Measurements from ENCODE around the gene PTPRM.

Gene PTPRM

GRCh38 chr18:7787339-7787738, 220.2 kb downstream of the PTPRM start:
- no peak overlapping the region for H4K8ac ChIP-seq (ENCODE audit: low read length)
- no peak overlapping the region for H3K4me3 ChIP-seq (ENCODE audit: insufficient read depth in 1 of 2, low read depth in 1 of 2, low read length in 2 of 2)
- H2BK15ac ChIP-seq (ENCODE audit: low read depth, poor library complexity, severe bottlenecking): no peak overlapping the region
- no peak overlapping the region for H2BK5ac ChIP-seq (ENCODE audit: low read depth, low read length, poor library complexity, severe bottlenecking)
- H3K79me1 ChIP-seq (replicated peaks; ENCODE audit: low read length, poor library complexity, severe bottlenecking): peaks cover 16% of the 10 kb centered on the region
- H3K18ac ChIP-seq (ENCODE audit: low read depth in 1 of 2, low read length in 2 of 2): no peak overlapping the region
- no peak overlapping the region for H3K27ac ChIP-seq (ENCODE audit: low read length, poor library complexity, severe bottlenecking)
- no peak overlapping the region for H3K14ac ChIP-seq (ENCODE audit: low read length in 2 of 2)
- H3K9ac ChIP-seq (ENCODE audit: low read length): no peak overlapping the region
- H3K9me3 ChIP-seq (ENCODE audit: control insufficient read depth, low read length): no peaks in the 10 kb centered on the region
- no peak for DNase-seq
- H4K91ac ChIP-seq (ENCODE audit: low read length): no peak overlapping the region
- no peak overlapping the region for H2BK12ac ChIP-seq (ENCODE audit: low read length in 2 of 2)
- 91% methylated on average over 1 of the region's 2 CpGs for whole genome bisulfite sequencing
- no peak overlapping the region for H2BK120ac ChIP-seq (ENCODE audit: low read depth, low read length)
- no peak overlapping the region for H2AFZ ChIP-seq (ENCODE audit: low read depth, low read length)
- H3K27me3 ChIP-seq (ENCODE audit: control insufficient read depth in 1 of 2, insufficient read depth in 1 of 2, low read length in 2 of 2): no peaks in the 10 kb centered on the region
- no peak overlapping the region for H3K4ac ChIP-seq (ENCODE audit: low read depth in 1 of 2, low read length in 2 of 2)
- no peak overlapping the region for H3K23ac ChIP-seq (ENCODE audit: low read length in 2 of 2)
- H3K4me1 ChIP-seq (ENCODE audit: control insufficient read depth, insufficient read depth, low read depth, low read length): peaks cover 13% of the 10 kb centered on the region
- H3K36me3 ChIP-seq (ENCODE audit: control insufficient read depth in 1 of 2, insufficient read depth in 2 of 2, low read depth in 1 of 2, low read length in 2 of 2): no peaks in the 10 kb centered on the region
- no peak overlapping the region for H3K4me2 ChIP-seq (ENCODE audit: low read length, poor library complexity, severe bottlenecking)
- H2AK5ac ChIP-seq (ENCODE audit: low read length, severe bottlenecking): no peak overlapping the region

GRCh38 chr18:7789856-7790552, 222.9 kb downstream of the PTPRM start:
- Histone ChIP-seq H3K79me1 (replicated peaks; ENCODE audit: low read length, poor library complexity, severe bottlenecking) (peaks cover 22% of the 10 kb centered on the region), H2AFZ (ENCODE audit: low read depth, low read length) (no peak overlapping the region), H2BK5ac (ENCODE audit: low read depth, low read length, poor library complexity, severe bottlenecking) (no peak overlapping the region), H3K36me3 (ENCODE audit: control insufficient read depth in 1 of 2, insufficient read depth in 2 of 2, low read depth in 1 of 2, low read length in 2 of 2) (no peaks in the 10 kb centered on the region), H2AK5ac (ENCODE audit: low read length, severe bottlenecking) (no peak overlapping the region), H3K4me1 (ENCODE audit: control insufficient read depth, insufficient read depth, low read depth, low read length) (peaks cover 3% of the 10 kb centered on the region), H3K27me3 (ENCODE audit: control insufficient read depth in 1 of 2, insufficient read depth in 1 of 2, low read length in 2 of 2) (no peaks in the 10 kb centered on the region), H4K91ac (ENCODE audit: low read length) (no peak overlapping the region), H3K4ac (ENCODE audit: low read depth in 1 of 2, low read length in 2 of 2) (no peak overlapping the region), H2BK120ac (ENCODE audit: low read depth, low read length) (no peak overlapping the region), H3K9ac (ENCODE audit: low read length) (no peak overlapping the region), H3K27ac (ENCODE audit: low read length, poor library complexity, severe bottlenecking) (peak overlapping the region; percentile 46), H3K9me3 (ENCODE audit: control insufficient read depth, low read length) (no peaks in the 10 kb centered on the region), H2BK15ac (ENCODE audit: low read depth, poor library complexity, severe bottlenecking) (no peak overlapping the region), H4K8ac (ENCODE audit: low read length) (no peak overlapping the region), H3K4me3 (ENCODE audit: insufficient read depth in 1 of 2, low read depth in 1 of 2, low read length in 2 of 2) (no peak overlapping the region), H3K4me2 (ENCODE audit: low read length, poor library complexity, severe bottlenecking) (no peak overlapping the region), H2BK12ac (ENCODE audit: low read length in 2 of 2) (no peak overlapping the region), H3K23ac (ENCODE audit: low read length in 2 of 2) (no peak overlapping the region), H3K14ac (ENCODE audit: low read length in 2 of 2) (no peak overlapping the region), H3K18ac (ENCODE audit: low read depth in 1 of 2, low read length in 2 of 2) (peak overlapping the region in 1 of 2 experiments; percentile 48)
- WGBS: 45% methylated on average over 5 of the region's 5 CpGs
- DNase-seq: peak; percentile 60

- Histone ChIP-seq H3K9me3 (ENCODE audit: control insufficient read depth, low read length) (no peaks in the 10 kb centered on the region), H2BK12ac (ENCODE audit: low read length in 2 of 2) (no peak overlapping the region), H3K27me3 (ENCODE audit: control insufficient read depth in 1 of 2, insufficient read depth in 1 of 2, low read length in 2 of 2) (no peaks in the 10 kb centered on the region), H3K14ac (ENCODE audit: low read length in 2 of 2) (no peak overlapping the region), H4K8ac (ENCODE audit: low read length) (no peak overlapping the region), H2AK5ac (ENCODE audit: low read length, severe bottlenecking) (no peak overlapping the region), H2AFZ (ENCODE audit: low read depth, low read length) (no peak overlapping the region), H3K4me2 (ENCODE audit: low read length, poor library complexity, severe bottlenecking) (no peak overlapping the region), H3K4me3 (ENCODE audit: insufficient read depth in 1 of 2, low read depth in 1 of 2, low read length in 2 of 2) (no peak overlapping the region), H3K18ac (ENCODE audit: low read depth in 1 of 2, low read length in 2 of 2) (no peak overlapping the region), H3K9ac (ENCODE audit: low read length) (no peak overlapping the region), H4K91ac (ENCODE audit: low read length) (no peak overlapping the region), H2BK120ac (ENCODE audit: low read depth, low read length) (no peak overlapping the region), H3K4ac (ENCODE audit: low read depth in 1 of 2, low read length in 2 of 2) (no peak overlapping the region), H3K27ac (ENCODE audit: low read length, poor library complexity, severe bottlenecking) (no peak overlapping the region), H3K36me3 (ENCODE audit: control insufficient read depth in 1 of 2, insufficient read depth in 2 of 2, low read depth in 1 of 2, low read length in 2 of 2) (peaks cover 0 to 2% of the 10 kb centered on the region in 2 experiments), H2BK5ac (ENCODE audit: low read depth, low read length, poor library complexity, severe bottlenecking) (no peak overlapping the region), H3K79me1 (replicated peaks; ENCODE audit: low read length, poor library complexity, severe bottlenecking) (peaks cover 41% of the 10 kb centered on the region), H3K23ac (ENCODE audit: low read length in 2 of 2) (no peak overlapping the region), H3K4me1 (ENCODE audit: control insufficient read depth, insufficient read depth, low read depth, low read length) (peaks cover 3% of the 10 kb centered on the region), H2BK15ac (ENCODE audit: low read depth, poor library complexity, severe bottlenecking) (no peak overlapping the region)
- 100% methylated on average over 5 of the region's 5 CpGs for WGBS
- DNase-seq: no peak
These were observed 226.0 kb downstream of the PTPRM start for GRCh38 chr18:7793100-7793499.

GRCh38 chr18:7803956-7804469, 236.9 kb downstream of the PTPRM start:
- Histone ChIP-seq H3K36me3 (ENCODE audit: control insufficient read depth in 1 of 2, insufficient read depth in 2 of 2, low read depth in 1 of 2, low read length in 2 of 2) (no peaks in the 10 kb centered on the region), H4K91ac (ENCODE audit: low read length) (no peak overlapping the region), H3K27ac (ENCODE audit: low read length, poor library complexity, severe bottlenecking) (peak overlapping the region; percentile 4), H3K18ac (ENCODE audit: low read depth in 1 of 2, low read length in 2 of 2) (no peak overlapping the region), H3K14ac (ENCODE audit: low read length in 2 of 2) (no peak overlapping the region), H3K9ac (ENCODE audit: low read length) (no peak overlapping the region), H2BK15ac (ENCODE audit: low read depth, poor library complexity, severe bottlenecking) (no peak overlapping the region), H2BK12ac (ENCODE audit: low read length in 2 of 2) (no peak overlapping the region), H2BK120ac (ENCODE audit: low read depth, low read length) (no peak overlapping the region), H2AFZ (ENCODE audit: low read depth, low read length) (no peak overlapping the region), H4K8ac (ENCODE audit: low read length) (no peak overlapping the region), H3K27me3 (ENCODE audit: control insufficient read depth in 1 of 2, insufficient read depth in 1 of 2, low read length in 2 of 2) (no peaks in the 10 kb centered on the region), H2BK5ac (ENCODE audit: low read depth, low read length, poor library complexity, severe bottlenecking) (no peak overlapping the region), H3K23ac (ENCODE audit: low read length in 2 of 2) (no peak overlapping the region), H3K9me3 (ENCODE audit: control insufficient read depth, low read length) (no peaks in the 10 kb centered on the region), H3K4me3 (ENCODE audit: insufficient read depth in 1 of 2, low read depth in 1 of 2, low read length in 2 of 2) (no peak overlapping the region), H3K4ac (ENCODE audit: low read depth in 1 of 2, low read length in 2 of 2) (no peak overlapping the region), H3K4me1 (ENCODE audit: control insufficient read depth, insufficient read depth, low read depth, low read length) (peaks cover 3% of the 10 kb centered on the region), H3K79me1 (replicated peaks; ENCODE audit: low read length, poor library complexity, severe bottlenecking) (peaks cover 22% of the 10 kb centered on the region), H2AK5ac (ENCODE audit: low read length, severe bottlenecking) (no peak overlapping the region), H3K4me2 (ENCODE audit: low read length, poor library complexity, severe bottlenecking) (no peak overlapping the region)
- no peak for DNase-seq
- 93% methylated on average over 3 of the region's 4 CpGs for WGBS

Data from mesenchymal stem cell (in vitro differentiated cells and primary cell).